ENCODE results near the gene SCIN.

The SCIN gene

GRCh38 chr7:12641196-12641595 lies 70.7 kb downstream of the SCIN start:
- WGBS (ENCODE audit: extremely low coverage, insufficient coverage, insufficient read length): no CpG with 5 or more reads among the region's 3 CpGs
- peaks cover 2% of the 10 kb centered on the region for H3K79me1 ChIP-seq (ENCODE audit: low read length)
- no peak overlapping the region for H4K8ac ChIP-seq (ENCODE audit: low read depth, low read length)
- no peak overlapping the region for H3K23ac ChIP-seq (ENCODE audit: low read length)
- H3K4me2 ChIP-seq (ENCODE audit: low read length): no peak overlapping the region
- H2AFZ ChIP-seq (ENCODE audit: insufficient read depth, low read length, poor library complexity): no peak overlapping the region
- no peaks in the 10 kb centered on the region for H3K27me3 ChIP-seq (ENCODE audit: insufficient read depth, low read length)
- no peak overlapping the region for H4K91ac ChIP-seq (ENCODE audit: low read depth, low read length)
- no peak overlapping the region for H3K27ac ChIP-seq (ENCODE audit: low read depth, low read length)
- no peak overlapping the region for H3K18ac ChIP-seq (ENCODE audit: low read length)
- H3K4me3 ChIP-seq (ENCODE audit: low read depth, low read length): no peak overlapping the region
- no peak overlapping the region for H2AK5ac ChIP-seq (ENCODE audit: low read length)
- no peaks in the 10 kb centered on the region for H3K79me2 ChIP-seq (ENCODE audit: control insufficient read depth, insufficient read depth, low read length, poor library complexity)
- H3K36me3 ChIP-seq (ENCODE audit: control insufficient read depth in 1 of 2, insufficient read depth in 2 of 2, low read length in 2 of 2): no peaks in the 10 kb centered on the region
- H3K4ac ChIP-seq (ENCODE audit: low read depth, low read length): no peak overlapping the region
- no peaks in the 10 kb centered on the region for H3K9me3 ChIP-seq (ENCODE audit: insufficient read depth, low read depth, low read length)
- H4K12ac ChIP-seq (ENCODE audit: low read depth, low read length): no peak overlapping the region
- no peak overlapping the region for H3K14ac ChIP-seq (ENCODE audit: low read length)
- no peak overlapping the region for H2BK12ac ChIP-seq (ENCODE audit: low read length)
- no peak overlapping the region for H2BK5ac ChIP-seq (ENCODE audit: low read depth, low read length, poor library complexity)
- H2BK120ac ChIP-seq (ENCODE audit: insufficient read depth, low read length, poor library complexity): no peak overlapping the region
- no peak overlapping the region for H3K9ac ChIP-seq (ENCODE audit: low read length)
- no peak for DNase-seq
- peaks cover 0 to 3% of the 10 kb centered on the region in 2 experiments for H3K4me1 ChIP-seq (ENCODE audit: control insufficient read depth in 1 of 2, insufficient read depth in 2 of 2, low read length in 2 of 2)

GRCh38 chr7:12642508-12642907 lies 72.0 kb downstream of the SCIN start:
- no peak overlapping the region for H2BK5ac ChIP-seq (ENCODE audit: low read depth, low read length, poor library complexity)
- no peak overlapping the region for H2AK5ac ChIP-seq (ENCODE audit: low read length)
- no peak overlapping the region for H2BK120ac ChIP-seq (ENCODE audit: insufficient read depth, low read length, poor library complexity)
- no peaks in the 10 kb centered on the region for H3K9me3 ChIP-seq (ENCODE audit: insufficient read depth, low read depth, low read length)
- H3K27me3 ChIP-seq (ENCODE audit: insufficient read depth, low read length): no peaks in the 10 kb centered on the region
- no peak overlapping the region for H3K9ac ChIP-seq (ENCODE audit: low read length)
- peaks cover 0 to 4% of the 10 kb centered on the region in 2 experiments for H3K4me1 ChIP-seq (ENCODE audit: control insufficient read depth in 1 of 2, insufficient read depth in 2 of 2, low read length in 2 of 2)
- H3K23ac ChIP-seq (ENCODE audit: low read length): no peak overlapping the region
- no peaks in the 10 kb centered on the region for H3K79me2 ChIP-seq (ENCODE audit: control insufficient read depth, insufficient read depth, low read length, poor library complexity)
- H2AFZ ChIP-seq (ENCODE audit: insufficient read depth, low read length, poor library complexity): no peak overlapping the region
- no peak overlapping the region for H4K8ac ChIP-seq (ENCODE audit: low read depth, low read length)
- peaks cover 3% of the 10 kb centered on the region for H3K79me1 ChIP-seq (ENCODE audit: low read length)
- H3K4me3 ChIP-seq (ENCODE audit: low read depth, low read length): no peak overlapping the region
- no peak overlapping the region for H3K4ac ChIP-seq (ENCODE audit: low read depth, low read length)
- DNase-seq: no peak
- no peak overlapping the region for H3K14ac ChIP-seq (ENCODE audit: low read length)
- WGBS (ENCODE audit: extremely low coverage, insufficient coverage, insufficient read length): no CpG with 5 or more reads among the region's 5 CpGs
- no peak overlapping the region for H3K27ac ChIP-seq (ENCODE audit: low read depth, low read length)
- H3K18ac ChIP-seq (ENCODE audit: low read length): no peak overlapping the region
- no peak overlapping the region for H3K4me2 ChIP-seq (ENCODE audit: low read length)
- H3K36me3 ChIP-seq (ENCODE audit: control insufficient read depth in 1 of 2, insufficient read depth in 2 of 2, low read length in 2 of 2): no peaks in the 10 kb centered on the region
- H4K91ac ChIP-seq (ENCODE audit: low read depth, low read length): no peak overlapping the region
- H4K12ac ChIP-seq (ENCODE audit: low read depth, low read length): no peak overlapping the region
- H2BK12ac ChIP-seq (ENCODE audit: low read length): no peak overlapping the region

GRCh38 chr7:12643001-12643643 lies 72.6 kb downstream of the SCIN start:
- no peak overlapping the region for H3K9ac ChIP-seq (ENCODE audit: low read length)
- H3K27ac ChIP-seq (ENCODE audit: low read depth, low read length): no peak overlapping the region
- no peaks in the 10 kb centered on the region for H3K27me3 ChIP-seq (ENCODE audit: insufficient read depth, low read length)
- no peak overlapping the region for H3K4me3 ChIP-seq (ENCODE audit: low read depth, low read length)
- H3K79me2 ChIP-seq (ENCODE audit: control insufficient read depth, insufficient read depth, low read length, poor library complexity): no peaks in the 10 kb centered on the region
- no peak overlapping the region for H3K18ac ChIP-seq (ENCODE audit: low read length)
- peaks cover 3% of the 10 kb centered on the region for H3K79me1 ChIP-seq (ENCODE audit: low read length)
- no peak overlapping the region for H2BK5ac ChIP-seq (ENCODE audit: low read depth, low read length, poor library complexity)
- H4K12ac ChIP-seq (ENCODE audit: low read depth, low read length): no peak overlapping the region
- H3K9me3 ChIP-seq (ENCODE audit: insufficient read depth, low read depth, low read length): no peaks in the 10 kb centered on the region
- H2AFZ ChIP-seq (ENCODE audit: insufficient read depth, low read length, poor library complexity): no peak overlapping the region
- no peak overlapping the region for H2BK12ac ChIP-seq (ENCODE audit: low read length)
- H2BK120ac ChIP-seq (ENCODE audit: insufficient read depth, low read length, poor library complexity): no peak overlapping the region
- no peak overlapping the region for H3K14ac ChIP-seq (ENCODE audit: low read length)
- no CpG with 5 or more reads among the region's 3 CpGs for whole genome bisulfite sequencing (ENCODE audit: extremely low coverage, insufficient coverage, insufficient read length)
- no peak for DNase-seq
- H3K4ac ChIP-seq (ENCODE audit: low read depth, low read length): no peak overlapping the region
- no peak overlapping the region for H4K91ac ChIP-seq (ENCODE audit: low read depth, low read length)
- no peak overlapping the region for H3K23ac ChIP-seq (ENCODE audit: low read length)
- H3K36me3 ChIP-seq (ENCODE audit: control insufficient read depth in 1 of 2, insufficient read depth in 2 of 2, low read length in 2 of 2): no peaks in the 10 kb centered on the region
- H2AK5ac ChIP-seq (ENCODE audit: low read length): no peak overlapping the region
- peaks cover 0 to 4% of the 10 kb centered on the region in 2 experiments for H3K4me1 ChIP-seq (ENCODE audit: control insufficient read depth in 1 of 2, insufficient read depth in 2 of 2, low read length in 2 of 2)
- no peak overlapping the region for H4K8ac ChIP-seq (ENCODE audit: low read depth, low read length)
- H3K4me2 ChIP-seq (ENCODE audit: low read length): no peak overlapping the region

GRCh38 chr7:12643644-12644043 lies 73.1 kb downstream of the SCIN start:
- no peak overlapping the region for H3K9ac ChIP-seq (ENCODE audit: low read length)
- H3K79me2 ChIP-seq (ENCODE audit: control insufficient read depth, insufficient read depth, low read length, poor library complexity): no peaks in the 10 kb centered on the region
- H3K4me2 ChIP-seq (ENCODE audit: low read length): no peak overlapping the region
- WGBS (ENCODE audit: extremely low coverage, insufficient coverage, insufficient read length): no CpG with 5 or more reads among the region's 5 CpGs
- no peak overlapping the region for H2AK5ac ChIP-seq (ENCODE audit: low read length)
- H4K12ac ChIP-seq (ENCODE audit: low read depth, low read length): no peak overlapping the region
- no peak overlapping the region for H3K27ac ChIP-seq (ENCODE audit: low read depth, low read length)
- no peak overlapping the region for H2AFZ ChIP-seq (ENCODE audit: insufficient read depth, low read length, poor library complexity)
- H3K14ac ChIP-seq (ENCODE audit: low read length): no peak overlapping the region
- peaks cover 3% of the 10 kb centered on the region for H3K79me1 ChIP-seq (ENCODE audit: low read length)
- H4K91ac ChIP-seq (ENCODE audit: low read depth, low read length): no peak overlapping the region
- peaks cover 0 to 4% of the 10 kb centered on the region in 2 experiments for H3K4me1 ChIP-seq (ENCODE audit: control insufficient read depth in 1 of 2, insufficient read depth in 2 of 2, low read length in 2 of 2)
- DNase-seq: no peak
- no peak overlapping the region for H2BK120ac ChIP-seq (ENCODE audit: insufficient read depth, low read length, poor library complexity)
- no peak overlapping the region for H2BK12ac ChIP-seq (ENCODE audit: low read length)
- H4K8ac ChIP-seq (ENCODE audit: low read depth, low read length): no peak overlapping the region
- H3K18ac ChIP-seq (ENCODE audit: low read length): no peak overlapping the region
- H3K9me3 ChIP-seq (ENCODE audit: insufficient read depth, low read depth, low read length): no peaks in the 10 kb centered on the region
- no peak overlapping the region for H3K4ac ChIP-seq (ENCODE audit: low read depth, low read length)
- H2BK5ac ChIP-seq (ENCODE audit: low read depth, low read length, poor library complexity): no peak overlapping the region
- no peak overlapping the region for H3K4me3 ChIP-seq (ENCODE audit: low read depth, low read length)
- H3K36me3 ChIP-seq (ENCODE audit: control insufficient read depth in 1 of 2, insufficient read depth in 2 of 2, low read length in 2 of 2): no peaks in the 10 kb centered on the region
- H3K27me3 ChIP-seq (ENCODE audit: insufficient read depth, low read length): no peaks in the 10 kb centered on the region
- no peak overlapping the region for H3K23ac ChIP-seq (ENCODE audit: low read length)

Measured in trophoblast cell (in vitro differentiated cells and primary cell).